PFSK-1 (cell line): ENCODE data around the gene COX19.

Source experiments
- POLR2AphosphoS5 ChIP-seq: IDR thresholded peaks from 2 replicates; pipeline ENCODE4 v1.6.1; 2012; ENCODE audit warnings: low read depth, mild to moderate bottlenecking, control low read depth, low read length, moderate library complexity
- SIN3A ChIP-seq: IDR thresholded peaks from 2 replicates; pipeline ENCODE4 v1.6.1; 2012; ENCODE audit warnings: mild to moderate bottlenecking, low read length, moderate library complexity, borderline replicate concordance; ENCODE audit not compliant: insufficient read depth
- TAF1 ChIP-seq: IDR thresholded peaks from 2 replicates; pipeline ENCODE4 v1.6.1; 2012; ENCODE audit warnings: low read length, control low read depth, borderline replicate concordance; ENCODE audit not compliant: insufficient read depth
- TF ChIP-seq, protein P1 (sequence below), 2 experiments: IDR thresholded peaks; 2 replicates each; pipeline versions ENCODE4 v1.6.1 to v1.8.0; 2011 to 2012; ENCODE audit warnings: low read depth in 2 of 2, low read length in 2 of 2, control low read depth in 1 of 2, inconsistent platforms in 1 of 2, mild to moderate bottlenecking in 1 of 2, moderate library complexity in 1 of 2; ENCODE audit not compliant: insufficient read depth in 1 of 2

- no peak for TF ChIP-seq SIN3A
- no peak for TF ChIP-seq POLR2AphosphoS5
- TF ChIP-seq TAF1: no peak
- TF ChIP-seq, protein P1, sequence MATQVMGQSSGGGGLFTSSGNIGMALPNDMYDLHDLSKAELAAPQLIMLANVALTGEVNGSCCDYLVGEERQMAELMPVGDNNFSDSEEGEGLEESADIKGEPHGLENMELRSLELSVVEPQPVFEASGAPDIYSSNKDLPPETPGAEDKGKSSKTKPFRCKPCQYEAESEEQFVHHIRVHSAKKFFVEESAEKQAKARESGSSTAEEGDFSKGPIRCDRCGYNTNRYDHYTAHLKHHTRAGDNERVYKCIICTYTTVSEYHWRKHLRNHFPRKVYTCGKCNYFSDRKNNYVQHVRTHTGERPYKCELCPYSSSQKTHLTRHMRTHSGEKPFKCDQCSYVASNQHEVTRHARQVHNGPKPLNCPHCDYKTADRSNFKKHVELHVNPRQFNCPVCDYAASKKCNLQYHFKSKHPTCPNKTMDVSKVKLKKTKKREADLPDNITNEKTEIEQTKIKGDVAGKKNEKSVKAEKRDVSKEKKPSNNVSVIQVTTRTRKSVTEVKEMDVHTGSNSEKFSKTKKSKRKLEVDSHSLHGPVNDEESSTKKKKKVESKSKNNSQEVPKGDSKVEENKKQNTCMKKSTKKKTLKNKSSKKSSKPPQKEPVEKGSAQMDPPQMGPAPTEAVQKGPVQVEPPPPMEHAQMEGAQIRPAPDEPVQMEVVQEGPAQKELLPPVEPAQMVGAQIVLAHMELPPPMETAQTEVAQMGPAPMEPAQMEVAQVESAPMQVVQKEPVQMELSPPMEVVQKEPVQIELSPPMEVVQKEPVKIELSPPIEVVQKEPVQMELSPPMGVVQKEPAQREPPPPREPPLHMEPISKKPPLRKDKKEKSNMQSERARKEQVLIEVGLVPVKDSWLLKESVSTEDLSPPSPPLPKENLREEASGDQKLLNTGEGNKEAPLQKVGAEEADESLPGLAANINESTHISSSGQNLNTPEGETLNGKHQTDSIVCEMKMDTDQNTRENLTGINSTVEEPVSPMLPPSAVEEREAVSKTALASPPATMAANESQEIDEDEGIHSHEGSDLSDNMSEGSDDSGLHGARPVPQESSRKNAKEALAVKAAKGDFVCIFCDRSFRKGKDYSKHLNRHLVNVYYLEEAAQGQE (IDR thresholded peaks at IDR 0.05; ENCODE audit: insufficient read depth in 1 of 2, low read depth in 2 of 2, low read length in 2 of 2): no peak
These were observed 39.4 kb downstream of the COX19 start for GRCh38 chr7:935874-936385.
